KMS-11 (cell line): ENCODE measurements around the gene AHNAK2.

Experiments
- H2AFZ ChIP-seq: fragments of 200-600 bp; sonication (generic); 2 replicates; pipeline ENCODE4 v1.6.1; 2016; ENCODE audit warnings: antibody characterized with exemption, mixed run types, low read depth
- H3K27ac ChIP-seq: fragments of 200-600 bp; sonication (generic); 2 replicates; pipeline ENCODE4 v1.6.1; 2016; ENCODE audit warnings: mild to moderate bottlenecking, mixed run types
- H3K27me3 ChIP-seq: fragments of 200-600 bp; sonication (generic); 2 replicates; pipeline ENCODE4 v1.6.1; 2017; ENCODE audit warnings: mild to moderate bottlenecking, low read depth, mixed run types, moderate library complexity; ENCODE audit not compliant: insufficient read depth
- H3K36me3 ChIP-seq: fragments of 200-600 bp; sonication (generic); 2 replicates; pipeline ENCODE4 v1.6.1; 2017; ENCODE audit warnings: mild to moderate bottlenecking, mixed run types; ENCODE audit not compliant: insufficient read depth
- H3K4me1 ChIP-seq: fragments of 200-600 bp; sonication (generic); 2 replicates; pipeline ENCODE4 v1.6.1; 2016; ENCODE audit warnings: mild to moderate bottlenecking, low read depth, mixed run types; ENCODE audit not compliant: poor library complexity, severe bottlenecking
- H3K4me2 ChIP-seq: fragments of 200-600 bp; sonication (generic); 2 replicates; pipeline ENCODE4 v1.7.0; 2016; ENCODE audit warnings: mild to moderate bottlenecking, mixed run types
- H3K4me3 ChIP-seq: fragments of 200-600 bp; sonication (generic); IDR thresholded peaks from 2 replicates; pipeline ENCODE4 v1.6.1; 2017; ENCODE audit warnings: low read depth, low read length, mixed read lengths; ENCODE audit not compliant: insufficient read depth
- H3K79me2 ChIP-seq: fragments of 200-600 bp; sonication (generic); 2 replicates; pipeline ENCODE4 v1.6.1; 2016; ENCODE audit warnings: low read depth, mixed run types; ENCODE audit not compliant: insufficient read depth
- H3K9ac ChIP-seq: fragments of 200-600 bp; sonication (generic); 2 replicates; pipeline ENCODE4 v1.6.1; 2016; ENCODE audit warnings: mild to moderate bottlenecking, mixed run types
- H4K20me1 ChIP-seq: fragments of 200-600 bp; sonication (generic); 2 replicates; pipeline ENCODE4 v1.6.1; 2016; ENCODE audit warnings: mild to moderate bottlenecking, mixed run types; ENCODE audit not compliant: insufficient read depth
- CTCF ChIP-seq: fragments of 200-600 bp; sonication (generic); conservative IDR thresholded peaks from 2 replicates; pipeline ENCODE4 v1.6.1; 2017; ENCODE audit warnings: low read depth, mild to moderate bottlenecking, antibody characterized with exemption, low read length, moderate library complexity, mixed read lengths

AHNAK2 gene

GRCh38 chr14:104986487-104987164, 8.5 kb upstream of the AHNAK2 start:
- no peak for TF ChIP-seq CTCF
- no peaks in the 10 kb centered on the region for H3K36me3 ChIP-seq
- no peak overlapping the region for H2AFZ ChIP-seq
- H3K4me1 ChIP-seq = peaks cover 10% of the 10 kb centered on the region
- peak overlapping the region; percentile 66 for H3K4me2 ChIP-seq
- H3K27me3 ChIP-seq = no peaks in the 10 kb centered on the region
- no peak overlapping the region for H3K4me3 ChIP-seq
- H4K20me1 ChIP-seq = no peaks in the 10 kb centered on the region
- no peak overlapping the region for H3K27ac ChIP-seq
- peak overlapping the region; percentile 51; the same call in 1 of the 2 replicates for H3K9ac ChIP-seq
- no peaks in the 10 kb centered on the region for H3K79me2 ChIP-seq

DNA sequence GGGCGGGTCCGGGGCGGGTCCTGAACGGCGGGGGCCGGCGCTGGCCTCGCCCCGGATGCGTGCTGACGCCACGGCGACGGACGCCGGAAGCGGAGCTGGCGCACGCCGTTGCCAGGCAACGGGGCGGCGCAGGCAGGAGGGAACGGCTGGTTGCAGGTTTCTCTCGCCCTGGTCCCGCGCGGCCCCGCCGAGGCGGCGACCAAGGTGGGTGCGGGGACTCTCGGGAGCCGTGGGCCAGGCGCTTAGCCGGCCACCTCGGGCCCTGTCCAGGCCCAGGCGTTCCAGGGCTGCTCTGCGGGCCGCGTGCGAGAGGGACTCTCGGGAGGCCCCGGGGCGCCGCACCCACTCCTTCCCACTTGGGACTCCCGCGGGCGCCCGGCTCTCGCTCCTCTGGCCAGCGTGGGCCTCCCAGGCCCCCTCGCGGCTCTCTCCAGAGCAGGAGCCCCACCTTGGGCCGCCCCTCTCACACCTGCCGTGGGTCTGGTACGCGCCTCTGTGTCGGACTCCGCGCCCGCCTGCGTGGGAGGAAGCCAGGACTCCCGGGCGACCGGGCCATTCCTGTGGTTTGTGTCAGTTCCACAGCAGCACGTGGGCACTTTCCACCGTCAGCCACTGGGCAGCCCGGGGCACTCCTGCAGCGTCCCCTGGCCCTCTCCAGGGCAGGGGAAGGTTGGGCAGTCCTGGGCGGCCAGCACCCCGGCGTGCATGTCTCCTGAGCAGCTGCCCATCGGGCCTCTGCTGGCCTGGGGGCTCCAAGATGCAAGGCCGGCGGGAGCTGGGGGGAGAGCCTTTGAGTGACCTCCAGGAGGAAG, 7.7 kb upstream of the AHNAK2 start, which contains the start of gene CLBA1:
CLBA1 (plus strand) TSS at position 114 of the 812 bp plus-strand sequence; CDS start at position 758, 644 bp downstream.
- H3K4me3 ChIP-seq = no peak within 1 kb of the TSS
- H3K27me3 ChIP-seq = no peaks in the 10 kb centered on the region
- H3K79me2 ChIP-seq = no peaks in the 10 kb centered on the region
- peak within 1 kb of the TSS; percentile 51 for H3K9ac ChIP-seq
- peak within 1 kb of the TSS; percentile 26 for H2AFZ ChIP-seq
- H3K4me2 ChIP-seq = peak within 1 kb of the TSS; percentile 66
- H3K36me3 ChIP-seq = no peaks in the 10 kb centered on the region
- no peaks in the 10 kb centered on the region for H4K20me1 ChIP-seq
- peaks cover 10% of the 10 kb centered on the region for H3K4me1 ChIP-seq
- no peak for TF ChIP-seq CTCF
- no peak within 1 kb of the TSS for H3K27ac ChIP-seq

DNA sequence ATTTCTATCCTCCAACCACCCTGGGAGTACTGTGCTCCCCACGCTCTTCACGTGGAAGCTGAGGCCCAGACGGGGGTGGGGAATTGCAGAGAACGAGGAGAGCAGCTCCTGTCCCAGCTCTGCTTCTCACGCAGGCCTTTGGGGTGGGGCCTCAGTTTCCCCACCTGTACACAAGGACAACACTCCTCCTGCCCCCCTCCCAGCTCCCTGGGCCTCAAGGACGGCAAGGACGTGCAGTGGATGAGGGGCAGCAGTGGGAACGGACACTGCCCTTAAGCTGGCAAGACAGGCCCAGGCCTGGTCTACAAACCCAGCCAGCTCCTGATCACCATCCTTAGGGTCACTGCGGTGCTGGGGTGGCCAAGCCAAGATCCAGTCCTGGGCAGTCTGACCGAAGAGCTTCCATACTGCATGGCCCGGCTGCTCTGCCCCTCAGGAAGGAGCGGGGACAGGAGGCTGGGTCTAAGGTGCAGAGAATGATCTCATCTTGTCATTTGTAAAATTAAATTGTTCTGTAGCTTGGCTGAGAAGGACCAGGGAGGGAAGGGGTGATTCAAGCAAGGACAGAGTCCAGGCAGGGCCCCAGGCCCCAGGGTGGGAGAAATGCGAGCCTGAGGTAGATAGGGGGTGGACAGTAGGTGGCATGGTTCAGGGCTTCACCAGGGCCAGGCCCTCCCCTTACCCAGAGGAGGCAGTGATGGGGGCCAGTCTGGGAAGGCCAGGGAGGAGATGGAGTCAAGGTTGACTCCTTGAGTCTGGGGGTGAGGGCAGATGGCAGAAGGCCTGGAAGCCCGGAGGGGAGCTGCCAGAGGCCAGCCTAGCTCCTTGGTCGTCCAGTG, 6.1 kb upstream of the AHNAK2 start:
- peaks cover 10% of the 10 kb centered on the region for H3K4me1 ChIP-seq
- no peak overlapping the region for H2AFZ ChIP-seq
- H3K36me3 ChIP-seq = no peaks in the 10 kb centered on the region
- H3K27ac ChIP-seq = no peak overlapping the region
- no peak overlapping the region for H3K4me3 ChIP-seq
- H3K27me3 ChIP-seq = no peaks in the 10 kb centered on the region
- no peak for TF ChIP-seq CTCF
- H3K79me2 ChIP-seq = no peaks in the 10 kb centered on the region
- H3K9ac ChIP-seq = no peak overlapping the region
- no peak overlapping the region for H3K4me2 ChIP-seq
- no peaks in the 10 kb centered on the region for H4K20me1 ChIP-seq

DNA sequence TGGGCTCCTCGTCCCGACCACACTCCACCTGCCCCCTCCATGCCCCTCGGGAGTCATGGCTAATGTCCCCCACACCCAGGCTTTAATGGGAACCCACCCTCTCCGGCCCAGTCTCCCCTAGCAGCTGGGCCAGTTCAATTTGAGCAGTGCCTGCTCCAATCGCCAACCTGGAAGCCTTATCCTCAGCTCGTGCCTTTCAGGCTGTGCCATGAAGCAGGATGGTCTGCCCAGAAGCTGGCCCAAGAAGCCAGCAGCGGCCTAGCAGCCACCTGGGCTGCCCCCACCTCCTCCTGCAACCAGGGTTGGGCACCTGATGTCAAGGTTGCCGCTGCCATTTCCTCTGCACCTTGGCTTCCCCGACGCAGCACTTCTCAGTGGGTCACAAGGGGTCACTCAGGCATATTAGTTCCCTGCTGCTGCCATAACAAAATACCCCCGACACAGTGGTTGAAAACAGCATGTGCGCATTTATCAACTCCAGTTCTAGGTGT, 5.1 kb upstream of the AHNAK2 start:
- TF ChIP-seq CTCF = no peak
- Histone ChIP-seq H3K4me2 (no peak overlapping the region), H3K4me3 (no peak overlapping the region), H3K27ac (no peak overlapping the region), H3K27me3 (no peaks in the 10 kb centered on the region), H3K79me2 (no peaks in the 10 kb centered on the region), H3K4me1 (peaks cover 10% of the 10 kb centered on the region), H3K36me3 (no peaks in the 10 kb centered on the region), H2AFZ (no peak overlapping the region), H4K20me1 (no peaks in the 10 kb centered on the region), H3K9ac (no peak overlapping the region)
